HepG2 (cell line): ENCODE data around the gene ZNF844.

Experiments used
- CTCF ChIP-seq: sonication (generic); formaldehyde crosslinking; IDR thresholded peaks from 2 replicates; pipeline ENCODE4 v1.5.0; 2020; ENCODE audit warnings: mild to moderate bottlenecking, missing genetic modification reagents, moderate library complexity
- HOXA9 ChIP-seq: sonication (generic); formaldehyde crosslinking; IDR thresholded peaks from 2 replicates; pipeline ENCODE4 v1.8.1; 2022; ENCODE audit warnings: missing genetic modification reagents, mild to moderate bottlenecking, moderate library complexity, borderline replicate concordance
- KLF16 ChIP-seq, 2 experiments: sonication (generic) in 1 of 2; formaldehyde crosslinking in 1 of 2; IDR thresholded peaks; 2 replicates each; pipeline versions ENCODE4 v1.6.1 to v1.8.0; 2016 to 2023; ENCODE audit warnings: missing genetic modification reagents in 2 of 2, missing compliant biosample characterization in 1 of 2
- REST ChIP-seq, 2 experiments: IDR thresholded peaks; 2 replicates each; pipeline ENCODE4 v1.6.1; 2011 to 2012; ENCODE audit warnings: low read length in 2 of 2, borderline replicate concordance in 1 of 2, low read depth in 1 of 2, mild to moderate bottlenecking in 1 of 2, moderate library complexity in 1 of 2
- SMYD3 ChIP-seq: sonication (generic); formaldehyde crosslinking; IDR thresholded peaks from 2 replicates; pipeline ENCODE4 v1.8.1; 2023; ENCODE audit warnings: mild to moderate bottlenecking, missing genetic modification reagents
- SP2 ChIP-seq: sonication (generic); formaldehyde crosslinking; IDR thresholded peaks from 2 replicates; pipeline ENCODE4 v1.5.1; 2020; ENCODE audit warnings: mild to moderate bottlenecking, missing genetic modification reagents
- SP5 ChIP-seq: IDR thresholded peaks from 2 replicates; pipeline ENCODE4 v1.6.1; 2016; ENCODE audit warnings: low read depth, borderline replicate concordance
- TBX3 ChIP-seq: fragments of 450-650 bp; IDR thresholded peaks from 2 replicates; pipeline ENCODE4 v1.6.1; 2017; ENCODE audit warnings: antibody characterized with exemption, mild to moderate bottlenecking, inconsistent platforms, borderline replicate concordance
- ZNF282 ChIP-seq: fragments of 450-650 bp; IDR thresholded peaks from 2 replicates; pipeline ENCODE4 v1.6.1; 2018; ENCODE audit not compliant: partially characterized antibody
- ZNF501 ChIP-seq: sonication (generic); formaldehyde crosslinking; IDR thresholded peaks from 2 replicates; pipeline ENCODE4 v1.5.1; 2020; ENCODE audit warnings: mild to moderate bottlenecking, moderate library complexity, missing genetic modification reagents

GRCh38 chr19:12126707-12127106 is 62.2 kb downstream of the ZNF844 start:
- no peak for TF ChIP-seq KLF16 (CRISPR knock-in tag; IDR thresholded peaks at IDR 0.05)
- no peak for TF ChIP-seq TBX3
- no peak for TF ChIP-seq ZNF282
- no peak for TF ChIP-seq SP5
- TF ChIP-seq SMYD3 (CRISPR knock-in tag) = no peak
- no peak for TF ChIP-seq SP2 (CRISPR knock-in tag)
- peak; percentile 64 for TF ChIP-seq CTCF (CRISPR knock-in tag)
- no peak for TF ChIP-seq REST (IDR thresholded peaks at IDR 0.05; ENCODE audit: borderline replicate concordance in 1 of 2, low read depth in 1 of 2, low read length in 2 of 2)
- no peak for TF ChIP-seq ZNF501 (CRISPR knock-in tag)
- TF ChIP-seq HOXA9 (CRISPR knock-in tag) = no peak
